HPDE6-E6E7 (cell line): ENCODE results near the gene KDM4D.
"Not testable (repeated sequence)": the region's sequence is repeated elsewhere in the genome, so short reads cannot be mapped to it uniquely, and the experiment has no call there.

Experiments used
- DNase-seq: peaks from one replicate; pipeline ENCODE4 v3.0.0; 2011; ENCODE audit warnings: missing footprints; ENCODE audit errors: extremely low spot score

KDM4D gene

DNA sequence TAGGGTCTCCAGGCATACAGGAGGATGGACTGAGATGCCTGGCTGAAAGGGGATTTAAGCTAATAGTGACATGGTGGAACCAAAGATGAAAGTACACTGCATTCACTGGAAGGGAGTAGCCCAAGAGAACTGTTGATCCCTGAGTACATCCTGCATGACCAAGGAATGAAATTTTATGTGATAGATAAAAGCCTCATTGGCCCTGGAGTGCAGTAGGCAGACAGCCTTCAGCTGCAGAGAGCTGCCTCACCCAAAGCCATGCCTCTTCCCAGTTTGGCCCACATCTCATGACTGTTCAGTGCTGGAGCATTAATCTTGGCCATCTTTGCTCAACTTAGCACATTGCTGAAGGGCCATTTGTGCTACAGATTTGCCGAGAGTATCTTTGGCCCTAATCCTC lies 59.5 kb downstream of the KDM4D start:
- DNase-seq = no peak

GRCh38 chr11:95035316-95035715 lies 61.8 kb downstream of the KDM4D start:
- DNase-seq = peak; percentile 63

DNA sequence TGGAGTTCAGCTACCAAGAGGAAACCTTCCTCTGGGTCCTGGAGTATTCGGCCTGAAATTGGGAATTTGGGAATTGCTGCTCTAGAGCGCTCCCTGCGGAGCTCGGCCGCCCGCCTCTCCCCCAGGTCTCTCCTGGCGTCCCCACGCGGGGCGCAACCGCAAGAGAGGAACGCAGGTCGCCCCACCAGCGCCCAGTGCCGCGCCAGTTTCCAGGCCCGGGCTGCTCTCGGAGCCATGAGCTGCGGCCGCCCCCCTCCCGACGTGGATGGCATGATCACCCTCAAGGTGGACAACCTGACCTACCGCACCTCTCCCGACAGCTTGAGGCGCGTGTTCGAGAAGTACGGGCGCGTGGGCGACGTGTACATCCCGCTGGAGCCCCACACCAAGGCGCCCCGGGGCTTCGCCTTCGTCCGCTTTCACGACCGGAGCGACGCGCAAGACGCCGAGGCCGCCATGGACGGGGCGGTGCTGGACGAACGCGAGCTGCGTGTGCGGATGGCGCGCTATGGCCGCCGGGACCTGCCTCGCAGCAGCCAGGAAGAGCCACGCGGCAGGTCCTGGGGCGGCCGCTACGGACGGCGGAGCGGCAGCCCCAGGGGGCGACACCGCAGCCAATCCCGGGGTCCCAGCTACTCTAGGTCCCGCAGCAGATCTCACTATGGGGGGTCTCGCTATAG lies 64.0 kb downstream of the KDM4D start:
- not testable (repeated sequence) for DNase-seq

- no peak for DNase-seq
These were observed 68.7 kb downstream of the KDM4D start for GRCh38 chr11:95042239-95042638.

GRCh38 chr11:95042906-95043305 lies 69.4 kb downstream of the KDM4D start:
- no peak for DNase-seq

DNA sequence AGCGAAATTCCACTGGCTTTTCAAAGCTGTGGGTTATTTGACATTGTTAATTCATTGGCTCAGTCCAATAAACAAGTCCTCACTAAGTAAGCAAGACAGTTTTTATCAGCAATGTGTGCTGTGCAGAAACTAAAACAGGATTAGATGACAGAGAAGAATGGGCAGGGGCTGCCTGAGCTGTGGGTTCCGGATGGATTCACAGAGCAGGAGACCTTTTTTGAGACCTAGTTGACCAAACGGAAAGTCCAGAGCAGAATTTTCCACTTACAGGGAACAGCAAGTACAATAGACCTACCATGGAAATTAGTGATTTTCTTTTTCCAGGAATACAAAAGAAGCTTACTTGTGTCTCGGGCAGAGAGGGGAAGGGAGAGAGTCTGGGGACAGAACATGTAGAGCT lies 70.5 kb downstream of the KDM4D start:
- no peak for DNase-seq

- DNase-seq = no peak
These were observed 72.3 kb downstream of the KDM4D start for GRCh38 chr11:95045812-95046211.
